Ectodermal cell (in vitro differentiated cells): ENCODE measurements around the gene ACOX3.
"Not testable (repeated sequence)": the region's sequence is repeated elsewhere in the genome, so short reads cannot be mapped to it uniquely, and the experiment has no call there.

Experiments
- H3K27ac ChIP-seq: 2 replicates; pipeline ENCODE4 v1.7.0; 2013; ENCODE audit warnings: mild to moderate bottlenecking, low read depth, low read length; ENCODE audit not compliant: insufficient read depth, poor library complexity, severe bottlenecking
- H3K27me3 ChIP-seq: 2 replicates; pipeline ENCODE4 v1.7.0; 2013; ENCODE audit warnings: mild to moderate bottlenecking, low read length; ENCODE audit not compliant: insufficient read depth, control insufficient read depth, poor library complexity, severe bottlenecking
- H3K36me3 ChIP-seq: one replicate; pipeline ENCODE4 v1.7.0; 2013; ENCODE audit warnings: low read length; ENCODE audit not compliant: control insufficient read depth, insufficient read depth
- H3K4me1 ChIP-seq: one replicate; pipeline ENCODE4 v1.7.0; 2013; ENCODE audit warnings: low read length; ENCODE audit not compliant: control insufficient read depth, insufficient read depth
- H3K4me3 ChIP-seq: 2 replicates; pipeline ENCODE4 v1.7.0; 2013; ENCODE audit warnings: low read depth, low read length, control low read depth; ENCODE audit not compliant: insufficient read depth
- H3K9me3 ChIP-seq: 2 replicates; pipeline ENCODE4 v1.7.0; 2013; ENCODE audit warnings: mild to moderate bottlenecking, low read length, moderate library complexity; ENCODE audit not compliant: control insufficient read depth
- WGBS, 2 experiments: methylation state at CpG; one replicate each; pipeline ENCODE4 v1.1.7; 2013; ENCODE audit warnings: missing lambda C conversion rate in 2 of 2; 5-methylcytosine and 5-hydroxymethylcytosine counted together

The ACOX3 gene

DNA sequence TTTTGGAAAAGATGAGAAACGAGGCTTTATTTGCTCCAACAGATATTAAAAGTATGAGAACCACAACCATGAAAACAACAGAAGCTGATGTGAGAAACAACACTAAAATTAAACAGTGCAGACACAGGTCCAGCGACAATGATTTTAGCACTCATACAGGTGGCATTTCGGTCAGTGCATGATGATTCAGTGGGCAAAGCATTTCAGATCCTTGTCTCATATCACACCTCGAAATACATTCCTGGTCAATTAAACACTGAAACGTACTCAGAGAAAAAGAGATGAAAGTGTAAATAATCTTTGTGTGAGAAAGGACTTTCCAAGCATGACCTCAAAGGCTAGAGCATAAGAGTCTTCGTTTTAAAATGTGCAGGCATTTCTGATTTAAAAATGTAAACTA, 85.2 kb downstream of the ACOX3 start:
- H3K27me3 ChIP-seq, result no peaks in the 10 kb centered on the region
- no peak overlapping the region for H3K27ac ChIP-seq
- H3K9me3 ChIP-seq, result peaks cover 2% of the 10 kb centered on the region
- 90% methylated on average over 6 of the region's 6 CpGs for WGBS, 2 experiments
- H3K36me3 ChIP-seq, result no peaks in the 10 kb centered on the region
- peaks cover 9% of the 10 kb centered on the region for H3K4me1 ChIP-seq
- no peak overlapping the region for H3K4me3 ChIP-seq

DNA sequence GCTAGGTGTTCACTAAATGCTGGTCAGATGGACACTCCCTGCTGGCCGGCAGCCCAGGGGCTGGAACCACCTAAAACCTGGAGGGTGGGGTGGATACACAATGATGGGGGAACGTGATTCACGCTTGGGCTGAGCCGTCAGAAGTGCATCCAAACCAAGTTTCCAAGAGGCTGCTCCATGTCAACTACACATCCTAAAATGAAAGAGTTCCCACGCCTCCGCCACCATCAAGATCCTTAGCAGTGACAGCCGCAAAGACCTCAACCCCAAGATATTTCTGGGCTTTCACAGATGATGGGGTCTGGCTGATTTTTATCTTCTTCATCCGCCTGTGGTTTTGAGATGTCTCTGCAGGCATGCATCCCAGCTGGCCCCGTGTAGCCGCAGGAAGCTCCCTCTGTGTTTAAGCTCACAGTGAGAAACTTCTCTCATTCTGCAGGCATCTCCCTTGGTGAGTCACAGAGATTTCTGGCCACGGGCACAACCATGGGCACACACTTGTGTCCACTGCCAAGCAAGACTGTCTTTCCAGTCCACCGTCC, 86.5 kb downstream of the ACOX3 start:
- WGBS, 2 experiments, result 77 to 78% methylated on average over 12 of the region's 12 CpGs
- Histone ChIP-seq H3K9me3 (peaks cover 2% of the 10 kb centered on the region), H3K27ac (no peak overlapping the region), H3K4me3 (no peak overlapping the region), H3K27me3 (no peaks in the 10 kb centered on the region), H3K4me1 (peaks cover 9% of the 10 kb centered on the region), H3K36me3 (no peaks in the 10 kb centered on the region)

DNA sequence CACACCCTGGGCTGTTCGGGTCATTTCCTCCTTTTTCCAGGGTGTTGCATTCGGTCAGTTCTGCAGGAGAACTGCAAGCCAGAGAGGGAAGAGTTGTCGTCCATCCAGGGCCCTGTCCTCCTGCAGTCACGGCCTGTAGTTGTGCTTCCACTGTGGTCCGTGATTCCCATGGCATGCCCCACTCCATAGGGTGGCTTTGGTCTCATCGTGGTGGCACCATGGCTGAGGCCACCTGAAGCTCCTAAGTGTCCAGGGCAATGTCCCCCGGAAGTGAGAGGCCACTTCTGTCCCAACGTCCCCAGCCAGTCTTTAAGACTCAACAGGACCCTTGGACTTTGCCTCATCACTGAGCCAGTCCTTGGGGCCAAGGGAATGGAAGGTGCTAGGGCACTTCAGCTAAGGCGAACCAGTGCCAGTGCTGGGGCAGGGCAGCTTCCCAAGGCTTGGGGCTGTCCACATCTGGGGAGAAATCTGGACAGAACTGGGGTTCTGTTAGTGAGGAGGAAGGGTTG, 87.3 kb downstream of the ACOX3 start:
- 94 to 95% methylated on average over 9 of the region's 9 CpGs for WGBS, 2 experiments
- H3K4me3 ChIP-seq, result no peak overlapping the region
- no peaks in the 10 kb centered on the region for H3K36me3 ChIP-seq
- H3K27ac ChIP-seq, result no peak overlapping the region
- H3K9me3 ChIP-seq, result peaks cover 2% of the 10 kb centered on the region
- peaks cover 9% of the 10 kb centered on the region for H3K4me1 ChIP-seq
- H3K27me3 ChIP-seq, result no peaks in the 10 kb centered on the region

DNA sequence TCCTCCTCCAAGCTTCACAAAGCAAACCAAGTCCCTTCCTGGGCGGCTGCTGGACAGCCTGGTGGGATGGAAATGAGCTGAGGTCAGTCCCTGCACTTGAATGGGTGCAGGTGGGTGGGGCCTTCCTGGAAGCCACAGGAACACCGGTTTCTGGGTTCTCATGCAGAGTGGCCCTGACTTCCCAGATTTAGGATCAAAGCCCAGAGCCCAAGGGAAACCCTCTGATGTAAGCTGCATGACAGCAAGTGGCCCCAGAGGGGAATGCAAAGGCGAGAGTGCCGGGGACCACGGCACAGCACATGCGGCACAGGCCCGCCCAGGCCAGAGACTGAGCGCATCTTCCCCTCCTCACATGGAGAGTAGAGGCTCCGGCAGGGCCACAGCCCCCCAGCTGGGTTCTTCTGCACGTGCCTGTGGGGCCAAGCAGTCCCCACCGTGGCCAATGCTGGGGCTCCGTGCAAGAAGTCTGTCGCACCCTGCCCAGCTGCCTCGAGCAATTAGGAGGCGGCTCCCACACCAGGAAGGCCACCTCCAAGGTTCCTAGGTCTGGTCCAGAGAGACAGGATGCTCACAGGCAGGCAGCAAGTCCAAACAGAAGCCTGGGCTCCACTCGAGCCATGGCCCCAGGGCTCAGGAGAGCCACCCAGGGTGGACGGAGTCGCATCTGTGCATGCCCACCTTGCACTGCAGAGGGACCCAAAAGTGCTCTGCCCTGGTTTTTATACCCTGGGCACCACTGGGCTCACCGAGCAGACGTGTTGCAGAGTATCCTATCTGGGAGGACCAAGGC, 88.0 kb downstream of the ACOX3 start:
- H3K9me3 ChIP-seq, result peaks cover 2% of the 10 kb centered on the region
- no peak overlapping the region for H3K4me3 ChIP-seq
- no peak overlapping the region for H3K27ac ChIP-seq
- H3K4me1 ChIP-seq, result peaks cover 9% of the 10 kb centered on the region
- H3K36me3 ChIP-seq, result no peaks in the 10 kb centered on the region
- no peaks in the 10 kb centered on the region for H3K27me3 ChIP-seq
- WGBS, 2 experiments, result 73% methylated on average over 20 of the region's 20 CpGs

DNA sequence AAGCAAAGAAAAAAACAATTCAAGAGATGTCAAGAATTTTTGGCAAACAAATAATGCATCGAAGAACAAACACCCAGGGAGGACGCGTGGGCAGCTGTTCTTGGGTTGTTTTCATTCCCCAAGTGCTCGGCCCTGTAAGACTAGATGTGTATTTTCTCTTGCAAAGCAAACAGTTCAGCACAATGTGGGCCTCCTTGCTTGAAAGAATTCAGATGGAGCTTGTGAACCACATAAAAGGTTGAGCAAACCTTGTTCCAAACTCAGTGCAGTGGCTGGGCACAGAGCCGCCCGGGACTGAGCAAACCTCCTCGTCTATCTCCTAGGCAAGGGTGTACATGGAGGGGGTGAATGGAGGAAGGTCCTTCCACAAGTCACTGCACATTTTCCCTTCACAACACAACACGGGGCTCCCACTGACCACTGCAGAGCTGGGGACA, 88.6 kb downstream of the ACOX3 start:
- 85 to 90% methylated on average over 7 to 8 of the region's 8 CpGs for whole genome bisulfite sequencing, 2 experiments
- H3K4me3 ChIP-seq, result no peak overlapping the region
- H3K36me3 ChIP-seq, result no peaks in the 10 kb centered on the region
- no peaks in the 10 kb centered on the region for H3K27me3 ChIP-seq
- peaks cover 9% of the 10 kb centered on the region for H3K4me1 ChIP-seq
- no peak overlapping the region for H3K27ac ChIP-seq
- H3K9me3 ChIP-seq, result peaks cover 2% of the 10 kb centered on the region

DNA sequence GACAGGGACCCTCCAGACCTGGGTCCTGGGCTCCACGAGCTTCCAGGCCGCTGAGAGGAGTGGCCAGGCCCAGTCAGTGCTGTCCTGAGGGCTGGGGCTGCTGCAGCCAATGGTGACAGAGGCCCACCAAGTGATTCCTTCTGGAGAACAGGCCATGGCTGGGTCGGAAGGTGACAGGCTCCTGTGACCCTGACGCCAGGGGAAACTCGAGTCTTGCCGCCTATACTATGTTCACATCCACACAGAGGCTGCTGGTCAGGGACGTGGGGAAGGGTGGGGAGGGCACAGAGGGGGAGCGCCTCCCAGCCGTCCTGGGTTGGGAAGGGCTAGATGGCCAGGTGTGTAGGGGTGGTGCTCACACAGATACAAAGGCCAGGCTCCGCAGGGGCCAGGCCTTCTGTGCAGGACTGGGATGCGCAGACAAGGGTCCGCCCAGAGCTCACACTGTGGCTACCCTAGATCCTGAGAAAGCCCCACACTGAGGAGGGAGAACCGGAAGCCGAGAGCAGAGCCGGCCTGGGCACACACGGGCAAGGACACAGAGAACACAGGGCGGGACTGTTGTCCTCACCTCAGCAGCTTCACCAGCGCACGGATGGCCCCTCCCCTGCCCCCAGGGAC, 89.6 kb downstream of the ACOX3 start:
- peaks cover 9% of the 10 kb centered on the region for H3K4me1 ChIP-seq
- H3K27me3 ChIP-seq, result no peaks in the 10 kb centered on the region
- H3K9me3 ChIP-seq, result peaks cover 1% of the 10 kb centered on the region
- WGBS, 2 experiments, result 82 to 83% methylated on average over 19 of the region's 19 CpGs
- H3K27ac ChIP-seq, result no peak overlapping the region
- H3K4me3 ChIP-seq, result no peak overlapping the region
- H3K36me3 ChIP-seq, result no peaks in the 10 kb centered on the region

DNA sequence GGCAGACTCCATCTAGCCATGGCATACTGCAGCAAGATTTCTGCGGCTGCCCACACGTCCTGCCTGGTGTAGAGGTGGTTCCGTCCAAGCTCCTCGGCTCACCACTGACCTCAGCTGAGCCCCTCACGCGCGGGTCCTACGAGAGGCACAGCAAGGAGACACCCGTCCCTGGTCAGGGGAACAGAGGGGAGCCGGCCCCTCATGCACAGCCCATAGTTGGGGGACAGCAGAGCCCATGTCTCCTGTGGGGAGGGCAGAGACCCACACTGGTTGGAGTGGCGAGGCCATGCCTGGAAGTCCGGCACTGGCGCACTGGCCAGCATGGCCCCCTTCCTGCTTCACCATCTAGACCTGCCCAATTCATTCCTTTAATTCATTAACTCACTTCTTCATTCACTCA, 90.2 kb downstream of the ACOX3 start:
- Histone ChIP-seq H3K27me3 (no peaks in the 10 kb centered on the region), H3K4me1 (peaks cover 9% of the 10 kb centered on the region), H3K9me3 (no peaks in the 10 kb centered on the region), H3K36me3 (no peaks in the 10 kb centered on the region), H3K27ac (no peak overlapping the region), H3K4me3 (no peak overlapping the region)
- 95 to 96% methylated on average over 13 of the region's 13 CpGs for WGBS, 2 experiments

DNA sequence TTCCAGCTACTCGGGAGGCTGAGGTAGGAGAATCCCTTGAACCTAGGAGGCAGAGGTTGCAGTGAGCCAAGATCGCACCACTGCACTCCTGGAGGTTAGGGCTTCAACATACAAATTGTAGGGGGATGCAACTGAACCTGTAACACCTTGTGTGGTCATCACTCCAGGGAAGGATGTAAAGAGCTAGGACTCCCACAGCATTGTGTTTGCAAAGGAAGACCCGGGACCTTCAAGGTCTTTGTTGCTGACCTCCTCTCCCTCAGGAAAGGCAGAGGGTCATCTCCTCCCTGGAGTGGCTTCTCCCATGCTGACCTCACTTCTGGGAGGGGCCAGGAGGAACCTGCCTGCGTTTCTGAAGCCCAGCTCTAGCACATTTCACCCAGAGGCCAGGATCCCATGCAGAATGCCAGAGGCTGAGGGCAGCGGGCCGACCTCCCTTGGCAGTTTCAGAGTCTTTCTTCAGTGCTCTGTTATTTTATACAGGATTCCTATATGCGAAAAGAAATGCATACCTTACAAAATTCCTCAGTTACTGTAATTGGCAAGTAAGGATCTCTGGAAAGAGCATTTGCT, 90.8 kb downstream of the ACOX3 start:
- H3K9me3 ChIP-seq, result no peaks in the 10 kb centered on the region
- H3K27me3 ChIP-seq, result no peaks in the 10 kb centered on the region
- H3K4me3 ChIP-seq, result no peak overlapping the region
- H3K36me3 ChIP-seq, result no peaks in the 10 kb centered on the region
- WGBS, 2 experiments, result 78 to 84% methylated on average over 7 of the region's 7 CpGs
- H3K27ac ChIP-seq, result no peak overlapping the region
- peaks cover 9% of the 10 kb centered on the region for H3K4me1 ChIP-seq

DNA sequence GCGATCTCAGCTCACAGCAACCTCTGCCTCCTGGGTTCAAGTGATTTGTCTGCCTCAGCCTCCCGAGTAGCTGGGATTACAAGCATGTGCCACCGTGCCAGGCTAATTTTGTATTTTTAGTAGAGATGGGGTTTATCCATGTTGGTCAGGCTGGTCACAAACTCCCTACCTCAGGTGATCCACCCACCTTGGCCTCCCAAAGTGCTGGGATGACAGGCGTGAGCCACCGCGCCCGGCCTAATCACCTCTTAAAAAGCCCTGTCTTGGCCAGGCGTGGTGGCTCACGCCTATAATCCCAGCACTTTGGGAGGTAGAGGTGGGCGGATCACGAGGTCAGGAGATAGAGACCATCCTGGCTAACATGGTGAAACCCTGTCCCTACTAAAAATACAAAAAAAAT, 91.3 kb downstream of the ACOX3 start:
- not testable (repeated sequence) for H3K27me3 ChIP-seq, H3K4me1 ChIP-seq, H3K27ac ChIP-seq, H3K9me3 ChIP-seq, H3K36me3 ChIP-seq, H3K4me3 ChIP-seq
- WGBS, 2 experiments, result 89 to 94% methylated on average over 11 of the region's 11 CpGs

DNA sequence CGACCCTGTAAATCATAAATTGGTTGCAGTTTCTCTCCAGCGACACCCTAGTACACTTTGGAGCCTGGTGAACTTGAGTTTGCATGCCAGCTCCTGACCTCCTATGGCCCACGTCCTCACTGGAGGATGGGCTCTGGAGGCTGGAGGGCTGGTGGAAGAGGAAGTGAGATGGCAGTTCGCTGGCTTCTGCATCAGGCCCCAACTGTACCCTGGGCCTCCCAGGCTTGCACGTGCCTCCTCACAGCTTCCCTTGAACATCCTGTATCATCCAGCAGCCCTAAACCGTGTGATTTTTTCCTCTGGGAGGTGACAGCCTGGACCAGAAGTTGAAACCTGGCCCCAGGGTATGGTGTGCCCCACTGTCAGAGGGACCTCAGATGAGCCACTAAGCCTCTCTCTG, 92.5 kb downstream of the ACOX3 start:
- Histone ChIP-seq H3K27ac (no peak overlapping the region), H3K4me1 (peaks cover 9% of the 10 kb centered on the region), H3K4me3 (no peak overlapping the region), H3K27me3 (no peaks in the 10 kb centered on the region), H3K36me3 (no peaks in the 10 kb centered on the region), H3K9me3 (no peaks in the 10 kb centered on the region)
- WGBS, 2 experiments, result 94 to 96% methylated on average over 6 of the region's 6 CpGs
